IMR-90 (cell line): Measurements from ENCODE around the gene CEP41. TPM values are rescaled to one million over a fixed set of nuclear protein-coding genes. Genes with fewer than 3 reads are reported as not detected.

Experiments
- ATAC-seq: fragments of 200-7000 bp; cut with Tn5 transposase; 2 replicates; pipeline ENCODE4 v1.9.1; 2020; ENCODE audit warnings: low read depth, mild to moderate bottlenecking, moderate library complexity
- BruUV-seq: library from RNA; stranded (reverse); fragments of 400-500 nt; replicated peaks from 2 replicates; lab custom pipeline; 2021; lab: Mats Ljungman, UMichigan
- CTCF ChIA-PET: fragments of 300-600 bp; formaldehyde crosslinking; extraction: SDS; loops from one replicate; lab custom pipeline; 2021; ENCODE audit warnings: antibody characterized with exemption; lab: Yijun Ruan, JAX
- POLR2A ChIA-PET: fragments of 300-600 bp; sonication (Branson Sonifier 250); formaldehyde crosslinking; loops from one replicate; lab custom pipeline; 2022; ENCODE audit warnings: antibody characterized with exemption; ENCODE audit not compliant: unreplicated experiment; lab: Charles Lee
- DNase-seq: peaks from one replicate; pipeline ENCODE4 v3.0.0; 2013
- H2AFZ ChIP-seq: replicated peaks from 2 replicates; pipeline ENCODE3; 2013; ENCODE audit warnings: low read length, mild to moderate bottlenecking; ENCODE audit not compliant: poor library complexity
- H2AK5ac ChIP-seq: 2 replicates; pipeline ENCODE4 v1.6.1; 2013; ENCODE audit warnings: low read depth, low read length, inconsistent platforms
- H2AK9ac ChIP-seq: replicated peaks from 2 replicates; pipeline ENCODE3; 2013; ENCODE audit warnings: mild to moderate bottlenecking, low read depth, low read length, moderate library complexity; ENCODE audit not compliant: poor library complexity
- H2BK120ac ChIP-seq: 2 replicates; pipeline ENCODE4 v1.6.1; 2013; ENCODE audit warnings: low read depth, low read length, inconsistent platforms
- H2BK15ac ChIP-seq: 3 replicates; pipeline ENCODE4 v1.6.1; 2013; ENCODE audit warnings: low read depth, low read length, inconsistent platforms
- H2BK20ac ChIP-seq: 2 replicates; pipeline ENCODE4 v1.6.1; 2013; ENCODE audit warnings: low read depth, mild to moderate bottlenecking, inconsistent platforms, low read length, moderate library complexity
- H2BK5ac ChIP-seq: 2 replicates; pipeline ENCODE4 v1.6.1; 2013; ENCODE audit warnings: mild to moderate bottlenecking, low read depth, low read length, inconsistent platforms; ENCODE audit not compliant: poor library complexity, severe bottlenecking
- H3K14ac ChIP-seq: replicated peaks from 2 replicates; pipeline ENCODE4 v1.6.1; 2013; ENCODE audit warnings: low read depth, low read length, inconsistent platforms
- H3K18ac ChIP-seq: 2 replicates; pipeline ENCODE4 v1.6.1; 2013; ENCODE audit warnings: low read depth, low read length, control low read depth
- H3K23ac ChIP-seq: 2 replicates; pipeline ENCODE4 v1.6.1; 2013; ENCODE audit warnings: low read depth, low read length, inconsistent platforms
- H3K27ac ChIP-seq: 2 replicates; pipeline ENCODE4 v1.5.1; 2013; ENCODE audit warnings: mild to moderate bottlenecking, control low read depth, low read length; ENCODE audit not compliant: insufficient read depth
- H3K27me3 ChIP-seq: 2 replicates; pipeline ENCODE4 v1.6.1; 2013; ENCODE audit warnings: low read length; ENCODE audit not compliant: control insufficient read depth, insufficient read depth
- H3K36me3 ChIP-seq: 2 replicates; pipeline ENCODE4 v1.6.1; 2013; ENCODE audit warnings: low read length, mixed read lengths; ENCODE audit not compliant: control insufficient read depth, insufficient read depth
- H3K4ac ChIP-seq: 2 replicates; pipeline ENCODE4 v1.6.1; 2013; ENCODE audit warnings: low read depth, low read length, inconsistent platforms
- H3K4me1 ChIP-seq: 2 replicates; pipeline ENCODE4 v1.6.1; 2013; ENCODE audit warnings: low read length, mixed read lengths; ENCODE audit not compliant: control insufficient read depth, insufficient read depth
- H3K4me2 ChIP-seq: 2 replicates; pipeline ENCODE4 v1.6.1; 2013; ENCODE audit warnings: low read depth, mild to moderate bottlenecking, control low read depth, low read length, moderate library complexity
- H3K4me3 ChIP-seq: 2 replicates; pipeline ENCODE4 v1.5.1; 2013; ENCODE audit warnings: low read depth, mild to moderate bottlenecking, control low read depth, low read length, moderate library complexity; ENCODE audit not compliant: insufficient read depth
- H3K56ac ChIP-seq: 2 replicates; pipeline ENCODE4 v1.6.1; 2013; ENCODE audit warnings: low read length, inconsistent platforms; ENCODE audit not compliant: insufficient read depth; ENCODE audit errors: extremely low read depth
- H3K79me1 ChIP-seq, 2 experiments: 2 replicates each; pipeline ENCODE4 v1.6.1; 2013; ENCODE audit warnings: low read length in 2 of 2, inconsistent platforms in 1 of 2, low read depth in 1 of 2
- H3K9ac ChIP-seq: 2 replicates; pipeline ENCODE4 v1.6.1; 2013; ENCODE audit warnings: low read depth, low read length, control low read depth
- H3K9me1 ChIP-seq: 2 replicates; pipeline ENCODE4 v1.6.1; 2013; ENCODE audit warnings: low read length, inconsistent platforms; ENCODE audit not compliant: insufficient read depth
- H3K9me3 ChIP-seq: 2 replicates; pipeline ENCODE4 v1.6.1; 2013; ENCODE audit warnings: low read length; ENCODE audit not compliant: control insufficient read depth, insufficient read depth
- H4K20me1 ChIP-seq: 2 replicates; pipeline ENCODE4 v1.6.1; 2013; ENCODE audit warnings: low read length, inconsistent platforms; ENCODE audit not compliant: insufficient read depth
- H4K5ac ChIP-seq: 2 replicates; pipeline ENCODE4 v1.6.1; 2013; ENCODE audit warnings: mild to moderate bottlenecking, low read depth, low read length, control low read depth
- H4K8ac ChIP-seq, 2 experiments: 2 replicates each; pipeline ENCODE4 v1.6.1; 2013; ENCODE audit warnings: low read depth in 2 of 2, low read length in 2 of 2, control low read depth in 1 of 2, inconsistent platforms in 1 of 2
- H4K91ac ChIP-seq: 2 replicates; pipeline ENCODE4 v1.6.1; 2013; ENCODE audit warnings: low read depth, low read length, inconsistent platforms; ENCODE audit not compliant: insufficient read depth
- CEBPB ChIP-seq: IDR thresholded peaks from 2 replicates; pipeline ENCODE4 v1.6.1; 2012; ENCODE audit warnings: low read depth, low read length, improper control_type of control experiment
- FOS ChIP-seq: fragments of 150-350 bp; IDR thresholded peaks from 2 replicates; pipeline ENCODE4 v1.6.1; 2016; ENCODE audit warnings: low read depth, low read length
- MAFK ChIP-seq: IDR thresholded peaks from 2 replicates; pipeline ENCODE4 v1.6.1; 2012; ENCODE audit warnings: low read depth, low read length, improper control_type of control experiment
- POLR2A ChIP-seq: IDR thresholded peaks from 2 replicates; pipeline ENCODE4 v1.6.1; 2012; ENCODE audit warnings: mild to moderate bottlenecking, low read depth, low read length
- SMC3 ChIP-seq: fragments of 150-350 bp; IDR thresholded peaks from 2 replicates; pipeline ENCODE4 v1.6.1; 2016; ENCODE audit warnings: low read depth, mild to moderate bottlenecking, antibody characterized with exemption, low read length, moderate library complexity
- WGBS, 2 experiments: methylation state at CpG; one replicate each; pipeline versions ENCODE4 v1.1.5 to v1.1.7; 2013; ENCODE audit warnings: missing lambda C conversion rate in 2 of 2; ENCODE audit not compliant: insufficient read length in 1 of 2; ENCODE audit errors: extremely low coverage in 2 of 2; 5-methylcytosine and 5-hydroxymethylcytosine counted together
- dilution Hi-C: fragments of 300-500 bp; cut with HindIII; formaldehyde crosslinking; loops from one replicate; pipeline ENCODE4 v1.14.3; 2018; ENCODE audit warnings: low sequenced_read_pairs; ENCODE audit not compliant: unreplicated experiment
- in situ Hi-C: fragments of 300-500 bp; cut with MboI; formaldehyde crosslinking; loops from 3 replicates; pipeline ENCODE4 v1.14.3; 2019; ENCODE audit warnings: low sequenced_read_pairs, inconsistent platforms, mixed read lengths
- intact Hi-C: fragments of 100-400 bp; cut with micrococcal nuclease; formaldehyde crosslinking; loops from 2 replicates; pipeline ENCODE4 v1.10.0; 2022
- polyA plus RNA-seq, 3 experiments: library from polyadenylated mRNA; depleted of rRNA; stranded (reverse); fragments of >200 nt; gene quantifications; 2 replicates each; pipeline ENCODE4 v1.2.3, GENCODE V29; 2012; ENCODE audit warnings: low replicate concordance in 1 of 3
- total RNA-seq: library from RNA; depleted of rRNA; stranded (reverse); fragments of >200 nt; gene quantifications from 2 replicates; pipeline ENCODE4 v1.2.3, GENCODE V29; 2012
- TF ChIP-seq, protein P1 (sequence below): conservative IDR thresholded peaks from 2 replicates; pipeline ENCODE4 v1.5.1; 2012; ENCODE audit warnings: mild to moderate bottlenecking, low read depth, low read length, improper control_type of control experiment
- TF ChIP-seq, protein P2 (sequence below): fragments of 150-350 bp; IDR thresholded peaks from 2 replicates; pipeline ENCODE4 v1.6.1; 2016; ENCODE audit warnings: low read depth, mild to moderate bottlenecking, low read length, moderate library complexity, borderline replicate concordance

Gene CEP41
- total and polyA plus RNA-seq, 2 of the 4 experiments (the other 2 are of a cell fraction): 12.2 to 21.9 TPM

GRCh38 chr7:130488392-130489139 lies 47.8 kb upstream of the CEP41 start (continued):
- TF ChIP-seq SMC3 (no peak), MAFK (no peak)

DNA sequence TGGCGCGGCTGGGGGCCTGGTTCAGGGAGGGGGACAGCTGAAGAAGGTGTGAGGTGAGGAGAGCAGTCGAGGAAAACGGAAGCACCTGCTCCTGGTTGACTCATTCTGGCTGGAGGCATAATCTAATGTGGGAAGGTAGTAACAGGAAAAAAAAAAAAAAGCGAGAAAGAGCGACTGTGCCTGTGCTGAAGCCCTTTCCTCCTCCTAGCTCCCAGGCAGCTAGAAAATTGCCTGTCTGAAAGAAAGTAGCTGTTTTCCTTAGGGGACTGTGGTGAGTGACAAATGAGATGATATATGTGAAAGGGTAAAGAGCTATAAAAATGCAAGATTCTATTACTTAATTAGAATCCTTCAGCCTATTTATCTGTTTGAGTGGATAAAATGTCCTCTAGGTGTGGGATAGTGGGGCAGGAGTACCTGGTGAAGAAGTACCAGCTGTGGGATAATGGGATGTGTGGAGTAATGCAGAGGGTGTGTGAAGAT lies 46.2 kb upstream of the CEP41 start:
- Histone ChIP-seq H4K91ac (no peak overlapping the region), H3K23ac (no peak overlapping the region), H3K18ac (no peak overlapping the region), H3K4me1 (peaks cover 9% of the 10 kb centered on the region), H2BK5ac (no peak overlapping the region), H4K5ac (no peak overlapping the region), H2AK9ac (no peak overlapping the region), H3K79me1 (no peaks in the 10 kb centered on the region), H2BK120ac (no peak overlapping the region), H3K9me3 (no peaks in the 10 kb centered on the region), H3K14ac (no peak overlapping the region), H3K9ac (no peak overlapping the region), H3K27ac (no peak overlapping the region), H3K9me1 (no peaks in the 10 kb centered on the region), H3K4ac (no peak overlapping the region), H2BK20ac (no peak overlapping the region), H3K27me3 (peaks cover 5% of the 10 kb centered on the region), H4K20me1 (no peaks in the 10 kb centered on the region), H2BK15ac (no peak overlapping the region), H2AFZ (peak overlapping the region; percentile 64), H3K4me2 (no peak overlapping the region), H3K56ac (no peak overlapping the region), H3K36me3 (no peaks in the 10 kb centered on the region), H2AK5ac (no peak overlapping the region), H3K4me3 (no peak overlapping the region), H4K8ac (no peak overlapping the region)
- dilution Hi-C loops (no loop called here), in situ Hi-C loops (loop anchor here (10.0 kb wide), 1 partner anchor 412 kb away; the partner anchor contains the start of gene KLHDC10), intact Hi-C loops (loop anchor here (5.0 kb wide), 1 partner anchor 45 kb away; the partner anchor contains the start of gene CEP41)
- no TSS peak for BruUV-seq
- TF ChIP-seq, protein P1, sequence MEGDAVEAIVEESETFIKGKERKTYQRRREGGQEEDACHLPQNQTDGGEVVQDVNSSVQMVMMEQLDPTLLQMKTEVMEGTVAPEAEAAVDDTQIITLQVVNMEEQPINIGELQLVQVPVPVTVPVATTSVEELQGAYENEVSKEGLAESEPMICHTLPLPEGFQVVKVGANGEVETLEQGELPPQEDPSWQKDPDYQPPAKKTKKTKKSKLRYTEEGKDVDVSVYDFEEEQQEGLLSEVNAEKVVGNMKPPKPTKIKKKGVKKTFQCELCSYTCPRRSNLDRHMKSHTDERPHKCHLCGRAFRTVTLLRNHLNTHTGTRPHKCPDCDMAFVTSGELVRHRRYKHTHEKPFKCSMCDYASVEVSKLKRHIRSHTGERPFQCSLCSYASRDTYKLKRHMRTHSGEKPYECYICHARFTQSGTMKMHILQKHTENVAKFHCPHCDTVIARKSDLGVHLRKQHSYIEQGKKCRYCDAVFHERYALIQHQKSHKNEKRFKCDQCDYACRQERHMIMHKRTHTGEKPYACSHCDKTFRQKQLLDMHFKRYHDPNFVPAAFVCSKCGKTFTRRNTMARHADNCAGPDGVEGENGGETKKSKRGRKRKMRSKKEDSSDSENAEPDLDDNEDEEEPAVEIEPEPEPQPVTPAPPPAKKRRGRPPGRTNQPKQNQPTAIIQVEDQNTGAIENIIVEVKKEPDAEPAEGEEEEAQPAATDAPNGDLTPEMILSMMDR: no peak
- TF ChIP-seq POLR2A (no peak), FOS (no peak), SMC3 (no peak), CEBPB (no peak)
- TF ChIP-seq, protein P2, sequence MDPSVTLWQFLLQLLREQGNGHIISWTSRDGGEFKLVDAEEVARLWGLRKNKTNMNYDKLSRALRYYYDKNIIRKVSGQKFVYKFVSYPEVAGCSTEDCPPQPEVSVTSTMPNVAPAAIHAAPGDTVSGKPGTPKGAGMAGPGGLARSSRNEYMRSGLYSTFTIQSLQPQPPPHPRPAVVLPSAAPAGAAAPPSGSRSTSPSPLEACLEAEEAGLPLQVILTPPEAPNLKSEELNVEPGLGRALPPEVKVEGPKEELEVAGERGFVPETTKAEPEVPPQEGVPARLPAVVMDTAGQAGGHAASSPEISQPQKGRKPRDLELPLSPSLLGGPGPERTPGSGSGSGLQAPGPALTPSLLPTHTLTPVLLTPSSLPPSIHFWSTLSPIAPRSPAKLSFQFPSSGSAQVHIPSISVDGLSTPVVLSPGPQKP: no peak
- ATAC-seq (no peak), DNase-seq (no peak)
- POLR2A ChIA-PET: interaction anchor here (0.6 kb wide), 1 partner anchor 56 kb away, joined by 3 read pairs; no protein-coding TSS in a partner anchor
- CTCF ChIA-PET: interaction anchor here (0.6 kb wide), 1 partner anchor 12 kb away, joined by 3 read pairs; no protein-coding TSS in a partner anchor
- 40% methylated on average over 1 of the region's 6 CpGs; no CpG with 5 or more reads in 1 of the 2 experiments for WGBS, 2 experiments
